HT-29 (cell line): ENCODE results near the gene ARSH. TPM values are rescaled to one million over a fixed set of nuclear protein-coding genes. Genes with fewer than 3 reads are reported as not detected.
"Not testable (repeated sequence)": the region's sequence is repeated elsewhere in the genome, so short reads cannot be mapped to it uniquely, and the experiment has no call there.

Experiments
- DNase-seq: peaks from one replicate; pipeline ENCODE4 v3.0.0-alpha.2; 2015; ENCODE audit warnings: low spot score
- small RNA-seq: library from RNA; depleted of rRNA; stranded (forward); fragments of <200 nt; gene quantifications from one replicate; pipeline ENCODE3, GENCODE V24; 2014
- total RNA-seq: library from RNA; depleted of rRNA; stranded (reverse); fragments of >200 nt; shearing (Covaris generic); gene quantifications from 2 replicates; pipeline ENCODE4 v1.2.3, GENCODE V29; 2014; rRNA removed

Gene ARSH
- total RNA-seq, 1 experiment from 2014 or later = 0.08 TPM

DNA sequence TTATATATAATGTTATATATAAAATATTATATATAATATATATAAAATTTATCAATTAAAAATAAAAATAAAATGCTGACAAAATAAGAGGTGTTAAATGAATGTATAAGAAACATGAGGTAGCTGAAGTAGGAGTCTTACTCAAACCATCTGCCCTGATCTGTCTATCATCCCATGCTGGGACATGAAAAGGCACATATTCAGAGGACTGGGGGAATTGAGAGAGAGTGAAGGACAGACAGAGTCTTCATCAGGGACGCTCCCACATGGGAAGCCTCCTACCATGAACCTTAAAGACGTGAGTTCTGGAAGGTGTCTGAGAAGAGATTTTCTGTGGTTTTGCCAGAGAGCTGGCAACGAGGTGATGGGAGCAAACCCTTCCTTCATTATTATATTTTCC, 30.9 kb downstream of the ARSH start:
- no peak for DNase-seq

DNA sequence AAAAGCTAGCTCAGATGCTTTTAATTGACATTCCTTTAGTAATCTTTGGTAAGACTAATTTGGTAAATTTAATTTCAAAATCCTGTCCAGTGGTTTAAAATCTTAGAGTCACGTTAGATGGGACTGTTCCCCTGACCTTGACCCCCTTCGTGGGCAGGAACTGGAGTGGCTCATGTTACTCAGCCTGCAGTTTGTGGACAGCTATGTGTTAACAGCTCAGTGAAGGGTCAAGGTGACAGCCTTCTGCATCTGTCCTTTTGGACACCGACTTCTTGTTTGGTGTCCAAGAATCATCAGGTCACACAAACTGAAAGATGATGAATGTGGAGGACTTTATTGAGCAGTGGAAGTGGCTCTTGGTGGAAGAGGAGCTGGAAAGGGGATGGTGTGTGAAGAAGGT, 37.9 kb downstream of the ARSH start:
- no peak for DNase-seq

DNA sequence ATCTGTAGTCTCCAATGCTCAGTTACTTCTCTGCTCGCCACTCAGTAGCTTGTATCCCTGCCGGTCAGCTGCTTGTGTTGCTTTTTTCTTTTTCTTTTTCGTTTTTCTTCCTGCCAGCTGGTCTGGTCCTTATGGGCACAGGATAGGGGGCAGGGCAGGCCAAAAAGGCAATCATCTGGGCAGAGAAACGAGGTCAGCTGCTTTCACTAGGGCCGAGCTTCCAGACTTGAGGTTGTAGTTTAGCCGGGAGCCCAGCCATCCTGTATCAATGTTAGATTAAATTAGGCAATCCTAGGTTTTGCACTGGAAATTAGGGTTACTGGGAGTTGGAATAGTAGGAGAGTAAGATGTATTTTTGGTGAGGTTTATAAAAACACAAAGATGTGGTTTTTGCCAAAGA, 38.3 kb downstream of the ARSH start:
- DNase-seq = no peak

DNA sequence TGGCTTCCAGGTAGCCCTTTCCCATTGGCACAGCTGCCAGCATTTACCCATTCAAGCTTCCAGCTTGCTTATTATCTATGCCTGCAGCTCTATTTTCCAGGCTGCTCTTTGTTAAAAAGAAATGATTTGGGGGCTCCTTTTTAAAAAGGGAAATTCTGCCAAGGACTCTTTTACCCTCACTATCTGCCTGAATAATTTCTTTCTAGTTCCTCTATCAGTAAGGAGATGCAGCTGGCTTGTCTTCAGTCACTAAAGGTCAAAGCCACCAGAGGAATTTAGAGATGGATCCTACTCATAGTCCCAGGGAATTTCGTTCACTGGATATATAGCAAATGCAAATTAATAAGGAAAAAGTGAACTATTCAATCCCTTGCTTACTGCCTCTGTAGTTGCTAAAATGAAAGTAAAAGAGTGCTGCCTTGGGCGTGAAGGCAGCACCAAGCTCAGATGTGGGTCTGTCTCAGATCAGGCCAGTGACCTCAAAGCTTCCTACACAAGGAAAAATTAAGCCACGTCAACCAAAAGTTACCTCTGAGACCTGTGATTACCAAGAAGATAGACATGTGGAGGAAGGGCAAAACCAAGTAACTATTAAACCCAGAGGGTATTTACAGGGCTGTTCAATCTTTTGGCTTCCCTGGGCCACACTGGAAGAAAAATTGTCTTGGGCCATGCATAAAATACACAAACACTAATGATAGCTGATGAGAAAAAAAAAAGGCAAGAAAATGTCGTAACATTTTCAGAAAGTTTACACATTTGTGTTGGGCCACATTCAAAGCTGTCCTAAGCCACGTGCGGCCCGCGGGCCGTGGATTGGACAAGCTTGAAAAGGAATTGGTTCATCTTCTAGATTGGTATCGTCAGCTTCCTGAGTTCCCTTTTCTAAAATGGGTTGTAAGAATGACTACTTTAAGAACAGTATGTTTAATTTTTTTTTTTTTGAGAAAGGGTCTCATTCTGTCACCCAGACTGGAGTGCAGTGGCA, 40.2 kb downstream of the ARSH start:
- DNase-seq = no peak

DNA sequence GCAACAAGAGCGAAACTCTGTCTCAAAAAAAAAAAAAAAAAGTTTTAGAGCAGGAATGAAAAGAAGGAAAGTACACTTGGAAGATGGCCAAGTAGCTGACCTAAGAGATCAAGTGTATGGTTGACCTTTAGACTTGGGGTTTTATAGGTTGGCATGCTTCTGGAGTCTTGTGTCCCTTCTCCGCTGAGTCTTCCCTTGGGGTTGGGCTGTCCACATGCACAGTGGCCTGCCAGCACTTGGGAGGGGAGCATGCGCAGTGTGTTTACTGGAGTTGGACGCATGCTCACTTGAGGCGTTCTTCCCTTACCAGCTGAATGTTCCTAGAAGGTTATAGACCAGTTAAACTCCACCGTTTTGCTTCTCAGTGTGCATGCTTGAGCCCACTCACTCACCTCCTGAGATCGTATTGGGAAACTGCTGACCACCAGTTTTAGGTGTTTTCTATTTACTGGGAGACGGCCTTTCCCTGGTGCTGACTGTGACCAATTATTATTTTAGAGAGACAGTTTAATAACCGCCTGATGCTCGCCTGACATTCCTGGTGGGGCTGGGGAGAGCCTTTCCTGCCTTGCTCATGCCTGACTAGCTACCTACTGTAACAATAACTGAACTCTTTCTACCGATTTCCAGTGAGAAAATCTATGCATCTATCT, 44.3 kb downstream of the ARSH start:
- DNase-seq = not testable (repeated sequence)

DNA sequence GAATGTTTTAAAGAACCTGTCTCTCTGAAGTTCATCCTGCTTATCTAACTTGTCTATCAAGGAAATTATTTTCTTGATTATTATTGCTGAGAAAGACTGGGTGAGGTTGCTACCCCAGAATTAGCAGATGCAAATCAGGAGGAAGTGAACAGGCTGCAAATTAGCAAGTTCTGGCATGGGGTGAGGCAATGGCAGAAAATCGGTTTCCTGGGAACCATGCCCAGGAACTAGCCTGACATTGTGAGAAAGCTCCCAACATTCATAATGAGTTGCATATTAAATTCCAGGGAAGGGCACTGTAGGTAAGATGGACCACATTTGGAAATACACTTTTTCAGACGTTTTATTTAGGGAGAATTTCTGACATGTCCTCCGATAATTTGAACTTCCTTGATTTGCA, 46.5 kb downstream of the ARSH start:
- DNase-seq = no peak

DNA sequence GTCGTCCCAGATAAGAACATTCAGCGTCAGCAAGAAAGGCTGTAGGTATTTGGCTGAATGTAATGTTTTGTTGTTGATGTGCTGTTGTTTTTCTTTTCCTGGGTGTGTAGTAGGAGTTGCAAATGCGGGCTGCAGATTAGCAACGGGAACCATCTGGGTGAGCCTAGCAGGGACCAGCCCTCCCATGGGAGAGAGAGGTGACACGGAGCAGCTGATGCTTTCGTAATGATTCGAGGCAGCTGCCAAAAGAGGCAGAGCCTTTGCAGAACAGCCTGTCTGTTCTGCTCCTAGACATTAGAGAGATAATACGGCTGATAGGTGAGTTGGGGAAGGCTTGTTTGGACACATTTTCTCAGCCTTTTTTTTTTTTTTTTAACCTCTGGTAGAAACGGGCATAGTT, 60.2 kb downstream of the ARSH start:
- no peak for DNase-seq

DNA sequence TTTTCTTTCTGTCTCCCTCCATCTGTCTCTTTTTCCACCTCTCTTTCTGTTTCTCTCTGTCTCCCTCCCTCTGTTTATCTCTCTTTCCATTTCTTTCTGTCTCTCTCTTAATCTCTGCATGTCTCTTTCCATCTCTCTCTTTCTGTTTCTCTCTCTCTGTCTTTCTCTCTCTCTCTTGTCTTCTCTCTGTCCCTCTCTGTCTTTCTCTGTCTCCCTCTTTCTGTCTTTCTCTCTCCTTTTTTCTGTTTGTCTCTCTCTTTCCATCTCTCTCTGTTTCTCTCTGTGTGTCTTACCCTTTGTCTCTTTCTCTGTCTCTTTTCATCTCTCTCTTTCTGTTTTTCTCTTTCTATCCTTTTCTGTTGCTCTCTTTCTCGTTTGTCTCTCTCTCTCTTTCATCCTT, 69.6 kb downstream of the ARSH start:
- no peak for DNase-seq

DNA sequence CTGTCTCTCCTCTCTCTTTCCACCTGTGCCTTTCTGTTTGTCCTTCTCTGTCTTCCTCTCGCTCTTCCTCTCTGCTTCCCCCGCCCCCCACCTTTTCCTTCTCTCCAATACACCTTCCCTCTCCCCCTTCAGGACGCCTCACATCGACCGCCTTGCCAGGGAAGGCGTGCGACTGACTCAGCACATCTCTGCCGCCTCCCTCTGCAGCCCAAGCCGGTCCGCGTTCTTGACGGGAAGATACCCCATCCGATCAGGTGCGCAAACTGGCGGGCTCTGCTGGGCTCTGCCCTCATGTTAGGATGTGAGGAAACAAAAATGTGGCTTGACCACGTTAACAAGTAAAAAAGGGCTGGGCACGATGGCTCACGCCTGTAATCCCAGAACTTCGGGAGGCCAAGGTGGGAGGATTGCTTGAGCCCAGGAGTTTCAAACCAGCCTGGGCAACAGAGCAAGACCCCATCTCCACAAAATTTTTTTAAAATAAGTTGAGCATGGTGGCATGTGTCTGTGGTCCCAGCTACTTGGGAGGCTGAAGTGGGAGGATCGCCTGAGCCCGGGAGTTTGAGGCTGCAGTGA, 70.2 kb downstream of the ARSH start:
- no peak for DNase-seq

Small RNA genes within 50 kb of the gene (small RNA-seq; reads per million reads assigned to genes)
- gene RN7SL578P = not detected

Other genes with a start within 250 kb of the ARSH start
- gene GYG2, start 177.6 kb upstream of the ARSH start, total RNA-seq = 0.29 TPM in 1 of 2 replicates, not detected in the other
- 22.3 and 35.2 TPM in 2 replicates for gene ARSD, start 77.2 kb upstream of the ARSH start, total RNA-seq
- not detected in 2 replicates for gene ARSF, start 34.9 kb downstream of the ARSH start, total RNA-seq